Neural cell (in vitro differentiated cells): ENCODE measurements around the gene HDAC9. TPM values are rescaled to one million over a fixed set of nuclear protein-coding genes. Genes with fewer than 3 reads are reported as not detected.

Experiments
- H2AFZ ChIP-seq: fragments of 200-600, 300-800 bp; sonication (generic), shearing (Covaris generic); 2 replicates; pipeline ENCODE4 v1.6.0; 2014; ENCODE audit warnings: low read depth, mild to moderate bottlenecking, antibody characterized with exemption, low read length, moderate library complexity
- H3F3A ChIP-seq: fragments of 200-600 bp; shearing (Covaris generic); 2 replicates; pipeline ENCODE4 v1.6.1; 2016; ENCODE audit warnings: mild to moderate bottlenecking, moderate library complexity, mixed read lengths, antibody characterized with exemption, low read length; ENCODE audit not compliant: insufficient read depth, poor library complexity, severe bottlenecking
- H3K27ac ChIP-seq: fragments of 200-600, 300-800 bp; sonication (generic), shearing (Covaris generic); 2 replicates; pipeline ENCODE4 v1.5.1; 2014; ENCODE audit warnings: mild to moderate bottlenecking, low read length, moderate library complexity
- H3K27me3 ChIP-seq: fragments of 300-800, 200-600 bp; sonication (generic), shearing (Covaris generic); 2 replicates; pipeline ENCODE4 v1.6.0; 2014; ENCODE audit warnings: mild to moderate bottlenecking, low read depth, low read length, moderate library complexity; ENCODE audit not compliant: insufficient read depth
- H3K36me3 ChIP-seq: fragments of 300-800, 200-600 bp; sonication (generic), shearing (Covaris generic); 2 replicates; pipeline ENCODE4 v1.5.1; 2014; ENCODE audit warnings: mild to moderate bottlenecking, antibody characterized with exemption, low read length, moderate library complexity; ENCODE audit not compliant: insufficient read depth
- H3K4me2 ChIP-seq: fragments of 300-800, 200-600 bp; sonication (generic), shearing (Covaris generic); 2 replicates; pipeline ENCODE4 v1.6.0; 2014; ENCODE audit warnings: mild to moderate bottlenecking, low read length
- H3K4me3 ChIP-seq: fragments of 300-800, 200-600 bp; sonication (generic), shearing (Covaris generic); 2 replicates; pipeline ENCODE4 v1.5.1; 2014; ENCODE audit warnings: mild to moderate bottlenecking, low read length, moderate library complexity
- H3K79me2 ChIP-seq: fragments of 200-600 bp; shearing (Covaris generic); replicated peaks from 2 replicates; pipeline ENCODE4 v1.6.0; 2014; ENCODE audit warnings: mild to moderate bottlenecking, low read length, moderate library complexity; ENCODE audit not compliant: insufficient read depth
- H3K9ac ChIP-seq: fragments of 300-800, 200-600 bp; sonication (generic), shearing (Covaris generic); 2 replicates; pipeline ENCODE4 v1.6.1; 2016; ENCODE audit warnings: mild to moderate bottlenecking, low read length, mixed read lengths
- H3K9me2 ChIP-seq: fragments of 200-600 bp; shearing (Covaris generic); 2 replicates; pipeline ENCODE4 v1.6.1; 2016; ENCODE audit warnings: mild to moderate bottlenecking, low read length, mixed read lengths; ENCODE audit not compliant: insufficient read depth
- H3K9me3 ChIP-seq: fragments of 200-600, 300-800 bp; sonication (generic), shearing (Covaris generic); 2 replicates; pipeline ENCODE4 v1.6.1; 2016; ENCODE audit warnings: mild to moderate bottlenecking, mixed run types, low read length, moderate library complexity, mixed read lengths
- H4K20me1 ChIP-seq: fragments of 200-600 bp; shearing (Covaris generic); 2 replicates; pipeline ENCODE4 v1.6.1; 2016; ENCODE audit warnings: mild to moderate bottlenecking, mixed run types; ENCODE audit not compliant: insufficient read depth
- CTCF ChIP-seq: fragments of 450-650 bp; IDR thresholded peaks from 2 replicates; pipeline ENCODE4 v1.5.1; 2014; ENCODE audit warnings: antibody characterized with exemption, mild to moderate bottlenecking, moderate library complexity; ENCODE audit not compliant: poor library complexity, severe bottlenecking
- EP300 ChIP-seq: fragments of 450-650 bp; conservative IDR thresholded peaks from 2 replicates; pipeline ENCODE4 v1.6.1; 2014; ENCODE audit warnings: antibody characterized with exemption, mild to moderate bottlenecking, moderate library complexity; ENCODE audit not compliant: poor library complexity, severe bottlenecking
- EZH2 ChIP-seq: fragments of 200-600, 300-800 bp; shearing (Covaris generic), sonication (generic); IDR thresholded peaks from 2 replicates; pipeline ENCODE4 v1.6.1; 2014; ENCODE audit warnings: antibody characterized with exemption, low read length, borderline replicate concordance, mild to moderate bottlenecking; ENCODE audit not compliant: insufficient read depth, poor library complexity, severe bottlenecking
- MXI1 ChIP-seq: fragments of 450-650 bp; conservative IDR thresholded peaks from 2 replicates; pipeline ENCODE4 v1.6.1; 2014; ENCODE audit warnings: antibody characterized with exemption, mild to moderate bottlenecking; ENCODE audit not compliant: poor library complexity, severe bottlenecking
- POLR2AphosphoS5 ChIP-seq: IDR thresholded peaks from 2 replicates; pipeline ENCODE4 v1.6.1; 2012
- RAD21 ChIP-seq: fragments of 450-650 bp; conservative IDR thresholded peaks from 2 replicates; pipeline ENCODE4 v1.6.1; 2014; ENCODE audit warnings: antibody characterized with exemption, mild to moderate bottlenecking, moderate library complexity
- REST ChIP-seq: IDR thresholded peaks from 2 replicates; pipeline ENCODE4 v1.6.1; 2012; ENCODE audit warnings: borderline replicate concordance
- SMC3 ChIP-seq: fragments of 450-650 bp; conservative IDR thresholded peaks from 2 replicates; pipeline ENCODE4 v1.6.1; 2014; ENCODE audit warnings: antibody characterized with exemption, mild to moderate bottlenecking, moderate library complexity; ENCODE audit not compliant: poor library complexity
- TAF1 ChIP-seq: IDR thresholded peaks from 2 replicates; pipeline ENCODE4 v1.6.1; 2012; ENCODE audit warnings: low read depth
- polyA plus RNA-seq: library from polyadenylated mRNA; depleted of rRNA; stranded (reverse); fragments of >200 nt; gene quantifications from 2 replicates; pipeline ENCODE4 v1.2.3, GENCODE V29; 2014

HDAC9 gene
- polyA plus RNA-seq, 1 donor from 2014 or later, result 15.9 TPM

- Histone ChIP-seq H3K36me3 (no peaks in the 10 kb centered on the region), H3K27me3 (no peaks in the 10 kb centered on the region), H3K9me2 (no peaks in the 10 kb centered on the region), H3F3A (no peaks in the 10 kb centered on the region), H2AFZ (no peak overlapping the region), H3K4me2 (no peak overlapping the region), H3K9me3 (no peaks in the 10 kb centered on the region), H3K4me3 (no peak overlapping the region), H3K79me2 (no peaks in the 10 kb centered on the region), H3K27ac (no peak overlapping the region), H3K9ac (no peak overlapping the region), H4K20me1 (no peaks in the 10 kb centered on the region)
- TF ChIP-seq CTCF, result no peak
- TF ChIP-seq MXI1, result no peak
- no peak for TF ChIP-seq RAD21
- no peak for TF ChIP-seq TAF1
- no peak for TF ChIP-seq EZH2
- TF ChIP-seq REST, result no peak
- TF ChIP-seq SMC3, result no peak
- no peak for TF ChIP-seq EP300
- TF ChIP-seq POLR2AphosphoS5, result no peak
Measured at GRCh38 chr7:18700147-18700546, 204.6 kb downstream of the HDAC9 start.

GRCh38 chr7:18702071-18702829 is 206.7 kb downstream of the HDAC9 start:
- Histone ChIP-seq H4K20me1 (no peaks in the 10 kb centered on the region), H3K4me3 (no peak overlapping the region), H3F3A (no peaks in the 10 kb centered on the region), H3K36me3 (no peaks in the 10 kb centered on the region), H3K4me2 (no peak overlapping the region), H3K27ac (no peak overlapping the region), H3K27me3 (no peaks in the 10 kb centered on the region), H3K9me3 (no peaks in the 10 kb centered on the region), H2AFZ (no peak overlapping the region), H3K9ac (no peak overlapping the region), H3K79me2 (no peaks in the 10 kb centered on the region), H3K9me2 (no peaks in the 10 kb centered on the region)
- TF ChIP-seq RAD21, result no peak
- no peak for TF ChIP-seq MXI1
- no peak for TF ChIP-seq CTCF
- no peak for TF ChIP-seq SMC3
- no peak for TF ChIP-seq REST
- no peak for TF ChIP-seq TAF1
- TF ChIP-seq POLR2AphosphoS5, result no peak
- TF ChIP-seq EP300, result no peak
- TF ChIP-seq EZH2, result no peak
